H1 (cell line): Measurements from ENCODE around the gene IL2RA.

Experiments used
- CTCF ChIP-seq, 3 experiments: IDR thresholded peaks; 1 replicate in 2 of 3; 2 replicates in 1 of 3; pipeline versions ENCODE4 v1.5.1 to v1.6.1; 2011; ENCODE audit warnings: low read length in 3 of 3, mild to moderate bottlenecking in 3 of 3, inconsistent platforms in 2 of 3, low read depth in 1 of 3, moderate library complexity in 1 of 3; ENCODE audit not compliant: insufficient read depth in 1 of 3; ENCODE audit errors: control extremely low read depth in 1 of 3
- POLR2A ChIP-seq, 2 experiments: IDR thresholded peaks; 1 replicate in 1 of 2; 2 replicates in 1 of 2; pipeline ENCODE4 v1.6.1; 2011; ENCODE audit warnings: low read depth in 2 of 2, low read length in 2 of 2, mild to moderate bottlenecking in 2 of 2; ENCODE audit errors: control extremely low read depth in 1 of 2
- POLR2AphosphoS5 ChIP-seq: IDR thresholded peaks from 2 replicates; pipeline ENCODE4 v1.6.1; 2011; ENCODE audit warnings: low read depth, low read length
- RAD21 ChIP-seq, 2 experiments: IDR thresholded peaks in 1 of 2; conservative IDR thresholded peaks in 1 of 2; 2 replicates each; pipeline ENCODE4 v1.6.1; 2011; ENCODE audit warnings: low read depth in 2 of 2, low read length in 2 of 2, improper control_type of control experiment in 1 of 2, inconsistent platforms in 1 of 2, mild to moderate bottlenecking in 1 of 2, moderate library complexity in 1 of 2

- no peak for TF ChIP-seq CTCF (IDR thresholded peaks at IDR 0.05; ENCODE audit: control extremely low read depth in 1 of 3, insufficient read depth in 1 of 3, low read depth in 1 of 3, low read length in 3 of 3)
- no peak for TF ChIP-seq POLR2AphosphoS5
- no peak for TF ChIP-seq POLR2A (IDR thresholded peaks at IDR 0.05; ENCODE audit: control extremely low read depth in 1 of 2, low read depth in 2 of 2, low read length in 2 of 2)
- TF ChIP-seq RAD21 (IDR thresholded peaks at IDR 0.05 in 1 of 2, conservative IDR thresholded peaks at IDR 0.05 in 1 of 2; ENCODE audit: low read depth in 2 of 2, low read length in 2 of 2) = no peak
Measured at GRCh38 chr10:6109444-6109775, 47.2 kb upstream of the IL2RA start.
